NCI-H774 (cell line): ENCODE data around the gene RNF31.
A peak's percentile ranks its signal among the peaks of the same experiment; 100 is the strongest.

ENCODE experiments used
- DNase-seq: peaks from one replicate; lab custom pipeline; 2025; lab: John Stamatoyannopoulos, UW

RNF31 gene

DNA sequence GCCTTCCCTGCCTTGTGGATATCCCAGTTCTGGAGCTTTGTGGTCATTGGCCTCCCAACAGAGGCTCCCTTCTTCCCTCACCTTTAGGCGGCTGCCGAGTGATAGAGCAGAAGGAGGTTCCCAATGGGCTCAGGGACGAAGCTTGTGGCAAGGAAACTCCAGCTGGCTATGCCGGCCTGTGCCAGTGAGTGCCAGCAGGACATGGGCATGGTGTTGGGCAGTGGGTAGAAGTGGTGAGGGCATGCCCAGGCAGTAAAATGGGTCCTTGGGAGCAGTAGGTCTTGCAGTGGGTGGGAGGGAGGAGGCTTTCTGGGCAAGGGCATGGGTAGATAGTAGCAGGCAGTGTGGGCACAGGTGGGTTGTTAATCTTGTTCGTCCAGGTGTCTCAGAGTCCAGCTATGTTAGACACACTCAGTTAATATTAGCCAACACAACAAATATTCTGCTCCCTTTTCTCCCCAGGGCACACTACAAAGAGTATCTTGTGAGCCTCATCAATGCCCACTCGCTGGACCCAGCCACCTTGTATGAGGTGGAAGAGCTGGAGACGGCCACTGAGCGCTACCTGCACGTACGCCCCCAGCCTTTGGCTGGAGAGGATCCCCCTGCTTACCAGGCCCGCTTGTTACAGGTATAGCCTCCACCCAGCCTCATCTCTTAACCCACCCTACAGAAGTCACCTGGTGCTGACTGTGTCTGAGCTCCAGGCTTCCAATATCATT lies 12.6 kb downstream of the RNF31 start:
- no peak for DNase-seq

DNA sequence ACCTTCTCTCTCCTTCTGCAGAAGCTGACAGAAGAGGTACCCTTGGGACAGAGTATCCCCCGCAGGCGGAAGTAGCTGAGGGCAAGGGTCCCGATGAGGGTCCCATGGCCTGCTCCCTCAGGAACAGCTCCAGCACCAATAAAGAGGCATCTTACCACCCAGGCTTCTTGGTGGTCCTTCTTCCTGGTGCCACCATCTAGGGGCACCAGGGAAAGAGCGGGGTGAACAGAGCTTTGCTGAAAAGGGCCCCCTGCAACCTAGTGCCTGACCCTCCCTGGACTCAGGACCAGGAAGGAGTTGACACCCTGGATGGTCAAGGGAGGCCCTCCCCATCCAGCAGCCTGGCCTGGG lies 13.2 kb downstream of the RNF31 start:
- no peak for DNase-seq

DNA sequence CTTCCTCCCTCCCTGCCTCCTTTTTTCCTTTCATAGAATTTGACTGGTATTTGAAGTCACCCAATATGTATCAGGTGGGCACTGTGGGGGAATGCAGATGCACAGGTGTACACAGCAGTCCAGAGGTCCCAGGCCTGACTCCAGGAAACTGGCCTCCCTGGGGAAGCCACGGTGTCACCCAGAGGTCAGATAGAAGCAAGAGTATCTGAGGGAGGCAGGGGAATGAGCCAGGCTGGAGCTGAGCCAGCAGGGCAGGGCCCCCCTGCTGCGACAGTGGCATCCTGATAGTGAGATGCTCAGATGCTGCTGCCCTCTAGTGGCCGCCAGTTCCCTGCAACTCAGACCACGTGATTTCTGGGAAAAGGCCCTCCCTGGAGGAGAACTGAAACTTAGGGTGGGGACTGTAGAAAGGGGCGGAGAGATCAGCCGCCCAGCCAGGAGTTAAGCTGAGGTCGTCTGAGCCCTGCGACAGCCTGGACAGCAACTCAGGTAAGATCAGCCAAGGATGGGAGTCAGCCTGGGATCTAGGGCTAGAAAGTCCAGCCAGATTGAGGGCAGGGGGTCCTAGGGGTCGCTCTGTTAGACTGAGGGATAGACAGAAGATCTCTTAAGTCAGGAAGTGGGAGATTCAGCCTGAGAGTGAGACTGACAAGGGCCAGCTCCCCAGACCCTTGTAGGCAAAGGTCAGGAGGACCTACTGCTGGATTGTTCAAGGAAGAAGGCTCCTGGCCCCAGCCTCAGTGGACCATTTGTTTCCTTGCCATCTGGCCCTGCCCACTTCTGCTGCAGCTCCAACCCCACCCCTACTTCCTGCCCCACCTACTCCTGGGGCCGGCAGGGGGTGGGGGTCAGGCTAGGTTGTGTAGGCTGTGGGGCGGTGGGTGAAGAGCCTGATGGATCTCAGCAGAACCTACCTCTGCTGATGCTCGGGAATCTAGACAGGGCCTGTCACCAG lies 13.8 kb downstream of the RNF31 start, which contains the start of gene IRF9:
IRF9 (plus strand) TSS at position 416 of the 955 bp plus-strand sequence. CDS start 880 bp downstream, outside the sequence.
- DNase-seq, result peak; percentile 89

DNA sequence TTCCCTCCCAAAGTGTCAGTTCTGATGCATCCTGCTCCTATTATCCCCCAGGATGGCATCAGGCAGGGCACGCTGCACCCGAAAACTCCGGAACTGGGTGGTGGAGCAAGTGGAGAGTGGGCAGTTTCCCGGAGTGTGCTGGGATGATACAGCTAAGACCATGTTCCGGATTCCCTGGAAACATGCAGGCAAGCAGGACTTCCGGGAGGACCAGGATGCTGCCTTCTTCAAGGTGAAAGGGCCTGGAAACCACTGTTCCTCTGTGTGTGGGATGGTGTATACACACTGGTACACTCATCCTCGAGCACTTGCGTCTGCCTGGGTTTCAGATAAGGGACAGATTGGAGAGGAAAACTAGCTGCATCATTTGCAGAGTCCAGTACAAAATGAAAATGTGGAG lies 14.8 kb downstream of the RNF31 start:
- no peak for DNase-seq

DNA sequence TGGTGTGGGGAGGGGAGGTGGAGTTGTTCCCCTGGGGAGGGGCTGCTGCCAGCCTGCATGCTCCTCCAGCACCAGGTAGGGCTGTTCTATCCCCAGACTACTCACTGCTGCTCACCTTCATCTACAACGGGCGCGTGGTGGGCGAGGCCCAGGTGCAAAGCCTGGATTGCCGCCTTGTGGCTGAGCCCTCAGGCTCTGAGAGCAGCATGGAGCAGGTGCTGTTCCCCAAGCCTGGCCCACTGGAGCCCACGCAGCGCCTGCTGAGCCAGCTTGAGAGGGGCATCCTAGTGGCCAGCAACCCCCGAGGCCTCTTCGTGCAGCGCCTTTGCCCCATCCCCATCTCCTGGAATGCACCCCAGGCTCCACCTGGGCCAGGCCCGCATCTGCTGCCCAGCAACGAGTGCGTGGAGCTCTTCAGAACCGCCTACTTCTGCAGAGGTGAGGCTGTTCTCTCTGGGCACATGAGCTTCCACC lies 17.3 kb downstream of the RNF31 start:
- DNase-seq, result no peak

DNA sequence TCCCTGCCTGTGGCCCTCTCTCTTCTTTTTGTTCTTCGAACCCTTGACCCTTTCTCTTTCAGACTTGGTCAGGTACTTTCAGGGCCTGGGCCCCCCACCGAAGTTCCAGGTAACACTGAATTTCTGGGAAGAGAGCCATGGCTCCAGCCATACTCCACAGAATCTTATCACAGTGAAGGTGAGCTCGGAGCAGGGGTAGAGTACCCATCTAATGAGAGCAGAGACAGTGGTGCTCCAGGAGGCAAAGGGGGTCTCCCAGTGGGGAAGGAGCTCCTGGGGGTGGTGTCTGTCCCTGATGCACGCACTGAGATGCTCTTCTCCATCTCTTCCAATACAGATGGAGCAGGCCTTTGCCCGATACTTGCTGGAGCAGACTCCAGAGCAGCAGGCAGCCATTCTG lies 18.5 kb downstream of the RNF31 start:
- no peak for DNase-seq

DNA sequence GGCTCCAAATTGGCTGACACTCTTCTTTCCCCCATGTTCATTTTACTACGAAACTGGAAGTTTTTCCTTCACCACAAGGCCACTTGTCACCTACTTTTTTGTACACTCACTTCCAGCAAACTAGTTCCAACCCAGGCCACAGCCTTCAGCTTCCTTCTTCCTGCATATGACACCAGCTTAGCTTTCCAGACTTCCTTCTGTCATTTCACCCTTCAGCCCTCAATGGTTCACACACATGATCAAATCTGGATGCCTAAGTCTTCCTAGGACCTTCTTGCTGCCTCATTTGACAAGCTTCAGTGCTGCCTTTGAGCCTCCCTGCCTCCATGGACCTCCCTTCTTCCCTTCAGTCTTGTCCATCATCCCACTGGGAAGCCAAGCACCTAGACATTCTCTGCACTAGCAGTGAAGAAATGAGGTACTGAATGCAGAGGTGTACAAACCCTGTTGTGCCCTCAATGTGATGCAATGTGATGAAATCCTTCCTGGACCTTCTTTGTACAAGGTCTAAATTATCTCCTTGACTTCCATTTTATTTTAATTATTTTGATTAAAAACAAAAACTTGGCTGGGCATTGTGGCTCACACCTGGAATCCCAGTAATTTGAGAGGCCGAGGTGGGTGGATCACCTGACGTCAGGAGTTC lies 20.3 kb downstream of the RNF31 start:
- no peak for DNase-seq

DNA sequence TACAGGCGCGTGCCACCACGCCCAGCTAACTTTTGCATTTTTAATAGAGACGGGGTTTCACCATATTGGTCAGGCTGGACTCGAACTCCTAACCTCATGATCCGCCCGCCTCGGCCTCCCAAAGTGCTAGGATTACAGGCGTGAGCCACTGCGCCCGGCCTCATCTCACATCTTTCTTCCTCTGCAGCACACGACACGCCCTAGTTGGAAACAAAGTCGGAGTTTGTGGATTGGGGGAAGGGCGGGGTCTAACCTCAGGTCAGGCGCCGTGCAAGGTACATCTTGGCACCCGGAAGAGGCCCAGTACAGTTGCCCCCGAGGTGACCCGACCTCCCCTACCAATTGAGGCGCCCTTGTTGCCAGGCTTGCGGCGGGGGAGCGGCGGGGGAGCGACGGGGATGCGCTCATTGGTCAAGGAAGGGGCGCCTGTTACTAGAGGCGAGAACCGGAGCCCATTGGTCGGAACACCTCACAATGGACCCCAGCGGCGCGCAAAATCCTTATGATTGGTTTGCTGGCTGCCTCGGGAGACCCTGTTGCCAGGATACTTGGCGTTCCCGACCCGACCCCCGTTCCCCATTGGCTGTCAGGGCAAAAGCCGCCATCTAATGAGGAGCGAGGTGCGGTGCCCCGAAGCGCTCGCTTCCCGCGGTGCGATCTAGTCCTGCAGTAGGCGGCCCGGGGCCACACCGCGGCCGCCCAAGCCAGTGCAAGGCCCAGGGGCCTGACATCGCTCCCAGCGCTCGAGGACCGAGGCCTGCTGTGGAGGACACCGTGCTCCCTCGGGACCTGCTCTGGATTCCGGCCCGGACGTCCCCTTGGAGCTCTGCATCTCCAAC lies 24.3 kb downstream of the RNF31 start, which contains the start of gene REC8:
REC8 (plus strand) TSS at position 659 of the 839 bp plus-strand sequence. CDS start 473 bp downstream, outside the sequence.
- DNase-seq, result peak; percentile 98

DNA sequence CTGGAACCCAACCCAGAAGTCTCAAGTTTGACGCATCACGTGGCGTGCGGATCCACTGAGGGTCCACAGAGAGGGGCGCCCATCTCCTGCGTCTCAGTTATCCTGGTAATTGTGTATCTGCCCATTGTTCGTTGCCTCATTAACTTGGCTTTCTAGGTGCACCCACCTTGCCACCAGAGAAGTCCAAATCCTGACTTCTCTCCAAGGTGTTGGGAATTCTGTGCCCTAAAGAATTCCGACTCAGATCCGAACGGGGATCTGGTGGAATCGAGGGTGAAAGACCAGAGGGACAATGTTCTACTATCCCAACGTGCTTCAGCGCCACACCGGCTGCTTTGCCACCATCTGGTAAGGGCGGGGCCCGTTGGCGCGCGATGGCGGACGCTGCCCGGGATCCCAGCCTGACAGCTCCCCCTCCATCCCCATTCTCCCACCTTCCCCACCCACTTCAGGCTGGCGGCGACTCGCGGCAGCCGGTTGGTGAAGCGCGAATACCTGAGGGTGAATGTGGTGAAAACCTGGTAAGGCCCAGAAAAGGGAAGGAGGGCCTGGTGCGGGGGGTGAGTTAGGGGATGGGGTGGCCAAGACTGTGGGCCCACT lies 25.1 kb downstream of the RNF31 start:
- DNase-seq, result no peak

DNA sequence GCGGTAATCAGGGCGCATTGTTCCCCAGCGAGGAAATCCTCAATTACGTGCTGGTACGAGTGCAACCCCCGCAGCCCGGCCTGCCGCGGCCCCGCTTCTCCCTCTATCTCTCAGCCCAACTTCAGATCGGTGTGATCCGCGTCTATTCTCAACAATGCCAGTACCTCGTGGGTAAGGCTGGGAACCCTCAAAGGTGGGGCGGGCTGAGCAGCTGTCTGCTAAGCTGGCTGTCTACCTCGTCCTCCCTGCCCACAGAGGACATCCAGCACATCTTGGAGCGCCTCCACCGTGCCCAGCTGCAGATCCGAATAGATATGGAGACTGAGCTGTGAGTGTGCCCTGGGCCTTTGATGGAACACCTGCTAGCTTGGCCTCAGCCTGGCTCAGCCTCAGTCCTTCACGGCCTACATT lies 25.6 kb downstream of the RNF31 start:
- DNase-seq, result no peak

DNA sequence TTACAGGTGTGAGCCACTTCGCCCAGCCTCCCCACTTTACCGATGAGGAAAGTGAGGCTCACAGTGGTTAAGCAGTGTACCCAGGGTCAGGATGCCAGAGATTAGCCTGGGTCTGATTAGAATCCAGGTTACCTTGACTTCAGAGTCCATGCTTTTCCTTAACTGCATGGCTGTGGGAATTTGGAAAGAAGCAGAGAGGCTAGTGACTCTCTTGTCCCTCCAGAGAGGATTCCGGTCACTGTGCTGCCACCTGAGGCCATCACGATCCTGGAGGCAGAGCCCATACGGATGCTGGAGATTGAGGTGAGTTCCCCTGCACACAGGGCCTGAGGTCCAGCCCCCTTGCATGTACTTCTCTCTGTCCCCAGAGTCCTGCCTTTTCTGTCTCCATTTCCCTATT lies 29.3 kb downstream of the RNF31 start:
- DNase-seq, result no peak

DNA sequence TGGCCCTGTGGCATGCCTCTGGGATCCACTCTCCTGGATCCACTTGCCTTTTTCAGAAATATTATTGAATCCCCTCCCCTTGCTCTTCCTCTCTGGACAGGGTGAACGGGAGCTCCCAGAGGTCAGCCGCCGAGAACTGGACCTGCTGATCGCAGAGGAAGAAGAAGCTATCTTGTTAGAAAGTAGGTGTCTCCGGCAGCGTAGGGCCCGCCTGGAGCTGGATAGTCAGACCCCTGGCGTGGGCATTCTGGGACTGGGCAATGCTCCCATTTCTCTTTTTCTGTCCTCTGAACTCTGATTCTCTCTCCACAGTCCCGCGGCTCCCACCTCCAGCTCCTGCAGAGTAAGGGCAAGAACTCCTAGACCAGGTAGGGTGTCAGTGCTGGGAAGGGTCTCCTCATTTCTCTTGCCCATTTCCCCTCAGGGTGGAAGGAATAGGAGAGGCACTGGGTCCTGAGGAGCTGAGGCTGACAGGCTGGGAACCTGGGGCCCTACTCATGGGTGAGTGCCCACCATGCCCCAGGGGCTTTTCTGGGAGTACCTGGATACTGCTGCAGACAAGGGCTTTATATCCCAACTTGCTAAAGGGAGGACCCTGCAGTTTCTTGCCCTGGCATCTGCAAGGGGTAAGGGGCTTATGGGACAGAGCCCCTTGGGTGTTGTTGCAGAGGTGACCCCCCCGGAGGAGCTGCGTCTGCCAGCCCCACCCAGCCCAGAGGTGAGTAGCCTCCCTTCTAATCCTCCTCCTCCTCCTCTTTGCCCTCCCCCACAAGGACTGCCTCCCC lies 29.9 kb downstream of the RNF31 start:
- no peak for DNase-seq

DNA sequence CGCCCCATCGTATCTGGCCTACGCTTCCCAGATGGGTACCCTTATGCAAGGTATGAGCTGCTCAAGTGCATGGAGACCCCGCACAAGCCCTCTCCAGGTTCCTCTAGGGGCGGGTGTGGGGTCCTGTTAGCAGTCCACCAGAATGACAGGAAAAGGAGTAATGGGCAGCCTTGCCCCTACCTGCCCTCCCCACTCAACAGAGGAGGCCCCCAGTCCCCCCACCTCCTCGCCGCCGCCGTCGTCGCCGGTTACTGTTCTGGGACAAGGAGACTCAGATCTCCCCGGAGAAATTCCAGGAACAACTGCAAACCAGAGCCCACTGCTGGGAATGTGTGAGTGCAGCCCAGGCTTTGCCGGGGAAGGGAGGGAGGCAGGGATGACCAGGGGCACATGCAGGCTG lies 30.6 kb downstream of the RNF31 start:
- no peak for DNase-seq

DNA sequence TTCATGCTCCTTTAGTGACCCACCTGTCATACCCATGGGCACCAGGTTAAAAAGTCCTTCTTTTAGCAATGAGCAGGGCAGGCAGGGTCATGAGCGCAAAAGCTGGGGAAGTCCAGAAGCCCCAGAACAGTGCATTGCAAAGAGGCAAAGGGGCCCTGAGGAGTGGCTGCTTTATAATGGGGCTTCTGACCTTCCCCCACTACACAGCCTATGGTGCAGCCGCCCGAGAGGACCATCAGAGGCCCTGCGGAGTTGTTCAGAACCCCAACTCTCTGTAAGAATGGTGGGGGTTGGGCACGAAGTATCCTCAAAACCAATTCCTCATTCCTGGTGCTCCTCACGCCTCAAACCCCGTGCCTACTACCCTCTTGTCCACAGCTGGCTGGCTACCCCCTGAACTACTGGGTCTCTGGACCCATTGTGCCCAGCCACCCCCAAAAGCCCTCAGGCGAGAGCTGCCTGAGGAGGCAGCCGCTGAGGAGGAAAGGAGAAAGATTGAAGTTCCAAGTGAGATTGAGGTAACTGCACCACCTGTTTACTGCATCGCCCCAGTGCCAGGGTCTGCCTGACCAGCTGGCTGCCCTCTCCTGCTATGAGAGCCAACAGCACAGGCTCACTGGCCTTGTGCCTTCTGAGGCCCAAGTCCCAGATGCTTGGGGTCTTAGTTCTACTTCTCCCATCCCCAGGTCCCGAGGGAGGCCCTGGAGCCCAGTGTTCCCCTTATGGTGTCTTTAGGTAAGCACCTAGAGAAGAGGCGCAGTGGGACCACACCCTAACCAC lies 31.3 kb downstream of the RNF31 start:
- DNase-seq, result no peak

DNA sequence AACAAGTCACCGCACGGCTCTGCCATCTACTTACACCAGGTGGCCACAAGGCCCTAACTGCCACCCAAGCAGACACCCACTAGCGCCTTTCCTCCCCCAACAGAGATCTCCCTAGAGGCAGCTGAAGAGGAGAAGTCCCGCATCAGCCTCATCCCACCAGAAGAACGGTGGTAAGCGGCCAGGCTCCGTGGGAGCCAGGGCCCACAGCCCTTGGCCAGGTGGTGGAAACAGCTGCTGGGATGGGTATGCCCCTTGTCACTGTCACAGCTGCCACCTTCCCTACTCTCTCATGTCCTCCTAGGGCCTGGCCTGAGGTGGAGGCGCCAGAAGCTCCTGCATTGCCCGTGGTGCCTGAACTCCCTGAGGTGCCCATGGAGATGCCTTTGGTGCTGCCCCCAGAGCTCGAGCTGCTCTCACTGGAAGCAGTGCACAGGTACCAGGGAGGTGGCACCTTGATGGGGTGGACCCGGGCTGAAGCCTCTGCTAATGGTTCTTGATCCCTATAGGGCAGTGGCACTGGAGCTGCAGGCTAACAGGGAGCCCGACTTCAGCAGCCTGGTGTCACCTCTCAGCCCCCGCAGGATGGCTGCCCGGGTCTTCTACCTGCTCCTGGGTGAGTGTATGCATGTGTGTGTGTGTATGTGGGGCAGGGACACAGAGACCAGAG lies 32.1 kb downstream of the RNF31 start:
- no peak for DNase-seq

DNA sequence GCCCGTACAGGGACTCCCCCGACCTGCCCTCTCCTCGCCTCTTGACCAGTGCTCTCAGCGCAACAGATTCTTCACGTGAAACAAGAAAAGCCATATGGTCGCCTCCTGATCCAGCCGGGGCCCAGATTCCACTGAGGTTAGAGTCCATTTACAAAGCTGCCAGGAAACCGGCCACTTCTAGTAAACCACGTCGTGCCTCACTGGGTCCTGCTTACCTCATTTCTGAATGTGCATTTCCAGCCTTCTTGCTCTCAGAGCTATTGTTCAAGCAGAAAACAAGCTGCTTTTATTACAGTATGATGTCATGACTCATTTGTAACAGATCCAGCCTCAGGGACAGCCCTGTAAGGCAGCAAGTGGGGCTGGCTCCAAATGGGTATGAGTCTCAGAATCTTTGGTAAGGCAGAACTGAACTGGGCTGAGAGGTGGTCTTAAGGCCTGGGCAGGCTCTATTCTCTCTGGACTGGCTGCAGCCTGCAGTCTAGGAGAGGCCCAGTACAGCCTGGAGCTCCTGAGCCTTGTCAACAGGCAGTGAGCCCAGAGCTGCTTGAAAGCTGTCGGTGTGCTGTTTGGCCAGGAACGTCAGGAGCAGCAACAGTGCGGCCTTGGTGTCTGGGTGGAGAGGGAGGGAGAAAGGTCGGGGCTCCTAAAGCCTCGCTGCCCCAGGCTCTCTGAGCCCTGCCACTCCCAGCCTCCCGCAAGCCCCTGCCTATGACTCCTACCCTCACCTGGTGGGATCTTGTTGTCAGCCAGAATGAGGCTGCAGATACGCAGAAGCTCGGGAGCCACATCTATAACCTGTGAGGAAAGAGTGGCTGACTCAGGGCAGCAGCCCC lies 32.9 kb downstream of the RNF31 start:
- no peak for DNase-seq

DNA sequence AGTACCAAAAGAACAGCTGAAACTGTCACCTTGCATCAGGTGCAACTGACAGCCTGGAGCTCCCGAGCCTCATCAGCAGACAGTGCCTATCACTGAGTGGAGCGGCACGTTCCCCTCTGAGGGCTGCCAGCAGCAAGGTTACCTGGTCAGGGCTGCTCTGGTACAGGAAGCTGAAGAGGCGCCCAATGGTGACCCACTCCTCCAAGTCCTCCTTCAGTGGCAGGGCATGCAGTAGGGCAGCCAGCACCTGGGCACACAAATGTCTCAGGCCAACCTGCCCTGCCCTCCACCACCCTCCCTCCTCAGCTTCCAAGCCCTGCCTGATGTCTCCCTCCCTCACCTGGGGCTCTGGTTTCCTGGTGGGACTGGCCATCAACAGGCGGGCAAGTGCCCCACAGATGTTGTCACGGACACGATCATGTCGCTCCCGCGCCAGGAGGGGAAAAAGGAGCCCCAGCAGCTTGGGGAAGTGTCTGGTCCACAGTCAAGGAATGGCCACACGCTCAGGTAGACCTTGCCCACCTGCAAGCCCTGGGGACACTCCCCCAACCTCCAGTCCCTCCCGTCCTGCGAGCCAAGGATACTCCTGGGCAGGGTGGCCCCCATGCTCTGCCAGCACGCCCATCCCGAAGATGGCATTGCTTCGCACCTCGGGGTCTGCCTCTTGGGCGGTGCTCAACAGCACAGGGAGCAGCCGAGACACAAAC lies 34.2 kb downstream of the RNF31 start:
- no peak for DNase-seq
